H1 (cell line): ENCODE data around the gene GALNT17. TPM values are rescaled to one million over a fixed set of nuclear protein-coding genes. Genes with fewer than 3 reads are reported as not detected.

Experiments used
- CTCF ChIA-PET: fragments of 300-600 bp; sonication (Branson Sonifier 250); formaldehyde crosslinking; loops from one replicate; lab custom pipeline; 2021; ENCODE audit not compliant: partially characterized antibody; lab: Charles Lee
- POLR2A ChIA-PET: fragments of 300-600 bp; sonication (Branson Sonifier 250); formaldehyde crosslinking; loops from one replicate; lab custom pipeline; 2021; ENCODE audit warnings: inconsistent platforms; ENCODE audit not compliant: partially characterized antibody; lab: Charles Lee
- DNase-seq, 2 experiments: peaks; one replicate each; pipeline versions ENCODE4 v3.0.0 to v3.0.0-alpha.2; 2010 to 2022; ENCODE audit warnings: low spot score in 2 of 2, low read depth in 1 of 2, mixed read lengths in 1 of 2
- FAIRE-seq: peaks from 2 replicates; lab custom pipeline; 2011; peaks lifted over from hg19 to GRCh38; lab: Jason Lieb, UNC
- H2AFZ ChIP-seq: 2 replicates; pipeline ENCODE4 v1.8.1; 2012; ENCODE audit warnings: low read length, inconsistent platforms
- H2AK5ac ChIP-seq: 2 replicates; pipeline ENCODE4 v1.6.1; 2013; ENCODE audit warnings: low read depth, low read length
- H2BK120ac ChIP-seq: replicated peaks from 2 replicates; pipeline ENCODE3; 2013; ENCODE audit warnings: low read depth, low read length, inconsistent platforms
- H2BK12ac ChIP-seq: 2 replicates; pipeline ENCODE4 v1.6.1; 2013; ENCODE audit warnings: low read depth, low read length
- H2BK15ac ChIP-seq: 2 replicates; pipeline ENCODE4 v1.6.1; 2013; ENCODE audit warnings: low read length
- H2BK20ac ChIP-seq: 2 replicates; pipeline ENCODE4 v1.6.1; 2013; ENCODE audit warnings: low read length
- H2BK5ac ChIP-seq: 2 replicates; pipeline ENCODE4 v1.6.1; 2013; ENCODE audit warnings: low read depth, low read length
- H3K14ac ChIP-seq: 2 replicates; pipeline ENCODE4 v1.6.1; 2013; ENCODE audit warnings: inconsistent platforms; ENCODE audit not compliant: insufficient read length
- H3K18ac ChIP-seq: 2 replicates; pipeline ENCODE4 v1.6.1; 2013; ENCODE audit warnings: low read length; ENCODE audit errors: extremely low read depth
- H3K23ac ChIP-seq: 2 replicates; pipeline ENCODE4 v1.6.1; 2013; ENCODE audit warnings: inconsistent platforms; ENCODE audit not compliant: insufficient read length
- H3K23me2 ChIP-seq: 2 replicates; pipeline ENCODE4 v1.6.1; 2013; ENCODE audit warnings: low read depth, low read length
- H3K27ac ChIP-seq: 2 replicates; pipeline ENCODE4 v1.6.1; 2011; ENCODE audit warnings: low read depth, low read length, inconsistent platforms
- H3K27me3 ChIP-seq, 4 experiments: replicated peaks in 1 of 4; 1 replicate in 1 of 4; 2 replicates in 3 of 4; pipeline versions ENCODE4 v1.6.1 to v1.8.1; 2011 to 2013; ENCODE audit warnings: low read length in 3 of 4, mild to moderate bottlenecking in 3 of 4, inconsistent platforms in 2 of 4, mixed read lengths in 2 of 4, moderate library complexity in 1 of 4; ENCODE audit not compliant: control insufficient read depth in 3 of 4, insufficient read depth in 3 of 4; ENCODE audit errors: extremely low read depth in 1 of 4
- H3K36me3 ChIP-seq, 4 experiments: 2 replicates each; pipeline versions ENCODE4 v1.6.1 to v1.8.1; 2011 to 2013; ENCODE audit warnings: mild to moderate bottlenecking in 4 of 4, low read length in 3 of 4, moderate library complexity in 2 of 4, control low read depth in 1 of 4, inconsistent platforms in 1 of 4; ENCODE audit not compliant: insufficient read depth in 4 of 4, control insufficient read depth in 2 of 4
- H3K4ac ChIP-seq: replicated peaks from 2 replicates; pipeline ENCODE3; 2013; ENCODE audit warnings: low read length, low read depth, mixed read lengths, inconsistent platforms; ENCODE audit not compliant: insufficient read length
- H3K4me1 ChIP-seq, 4 experiments: replicated peaks in 1 of 4; 1 replicate in 1 of 4; 2 replicates in 3 of 4; pipeline versions ENCODE4 v1.6.1 to v1.8.1; 2011 to 2013; ENCODE audit warnings: low read length in 3 of 4, inconsistent platforms in 2 of 4, mixed read lengths in 1 of 4; ENCODE audit not compliant: insufficient read depth in 4 of 4, control insufficient read depth in 3 of 4
- H3K4me2 ChIP-seq, 2 experiments: 2 replicates each; pipeline versions ENCODE4 v1.6.1 to v1.8.1; 2011 to 2013; ENCODE audit warnings: low read depth in 2 of 2, low read length in 2 of 2, control low read depth in 1 of 2, inconsistent platforms in 1 of 2, mild to moderate bottlenecking in 1 of 2; ENCODE audit not compliant: insufficient read depth in 1 of 2
- H3K4me3 ChIP-seq, 4 experiments: fragments of 200-600, 300-600 bp in 1 of 4; sonication (generic), shearing (Covaris generic), sonication (Bioruptor Twin) in 1 of 4; 2 replicates each; pipeline versions ENCODE4 v1.5.1 to v1.8.1; 2011 to 2016; ENCODE audit warnings: low read length in 4 of 4, low read depth in 3 of 4, control low read depth in 2 of 4, inconsistent platforms in 2 of 4, mild to moderate bottlenecking in 2 of 4, mixed read lengths in 1 of 4, moderate library complexity in 1 of 4; ENCODE audit not compliant: insufficient read depth in 2 of 4; ENCODE audit errors: extremely low read depth in 1 of 4
- H3K56ac ChIP-seq: replicated peaks from 2 replicates; pipeline ENCODE3; 2013; ENCODE audit warnings: low read depth, mild to moderate bottlenecking, mixed read lengths, low read length, inconsistent platforms; ENCODE audit not compliant: insufficient read length
- H3K79me1 ChIP-seq: 2 replicates; pipeline ENCODE4 v1.6.1; 2013; ENCODE audit warnings: low read depth, low read length, control low read depth
- H3K79me2 ChIP-seq, 2 experiments: 2 replicates each; pipeline versions ENCODE4 v1.6.1 to v1.8.1; 2012 to 2013; ENCODE audit warnings: low read length in 2 of 2, mild to moderate bottlenecking in 2 of 2, inconsistent platforms in 1 of 2; ENCODE audit not compliant: insufficient read depth in 2 of 2, control insufficient read depth in 1 of 2
- H3K9ac ChIP-seq, 4 experiments: replicated peaks in 1 of 4; 1 replicate in 1 of 4; 2 replicates in 3 of 4; pipeline versions ENCODE4 v1.6.1 to v1.8.1; 2011 to 2013; ENCODE audit warnings: low read depth in 3 of 4, low read length in 3 of 4, control low read depth in 2 of 4, mild to moderate bottlenecking in 2 of 4, moderate library complexity in 2 of 4, inconsistent platforms in 1 of 4; ENCODE audit errors: extremely low read depth in 1 of 4
- H3K9me3 ChIP-seq, 2 experiments: 2 replicates each; pipeline versions ENCODE4 v1.6.1 to v1.8.1; 2012 to 2013; ENCODE audit warnings: mild to moderate bottlenecking in 2 of 2, moderate library complexity in 2 of 2, control low read depth in 1 of 2, inconsistent platforms in 1 of 2, low read depth in 1 of 2, low read length in 1 of 2, mixed read lengths in 1 of 2; ENCODE audit not compliant: insufficient read depth in 2 of 2
- H4K20me1 ChIP-seq, 2 experiments: replicated peaks in 1 of 2; 2 replicates each; pipeline versions ENCODE3 to v1.8.1; 2011 to 2013; ENCODE audit warnings: inconsistent platforms in 2 of 2, low read length in 2 of 2, mild to moderate bottlenecking in 1 of 2; ENCODE audit not compliant: insufficient read depth in 2 of 2, control insufficient read depth in 1 of 2
- H4K5ac ChIP-seq: 2 replicates; pipeline ENCODE4 v1.6.1; 2013; ENCODE audit warnings: low read length, low read depth, mixed read lengths, inconsistent platforms; ENCODE audit not compliant: insufficient read length
- H4K8ac ChIP-seq: 2 replicates; pipeline ENCODE4 v1.8.0; 2013; ENCODE audit warnings: mild to moderate bottlenecking, moderate library complexity, low read length, inconsistent platforms; ENCODE audit not compliant: insufficient read depth; ENCODE audit errors: extremely low read depth
- H4K91ac ChIP-seq: replicated peaks from 2 replicates; pipeline ENCODE3; 2013; ENCODE audit warnings: low read length, mixed read lengths, inconsistent platforms; ENCODE audit not compliant: insufficient read length
- BCL11A ChIP-seq, 2 experiments: IDR thresholded peaks; one replicate each; pipeline ENCODE4 v1.6.1; 2011; ENCODE audit warnings: low read depth in 2 of 2, low read length in 2 of 2, mild to moderate bottlenecking in 2 of 2
- KDM1A ChIP-seq: fragments of 200-600, 300-600 bp; sonication (generic); IDR thresholded peaks from 2 replicates; pipeline ENCODE4 v1.7.1; 2016; ENCODE audit warnings: mild to moderate bottlenecking, low read length, borderline replicate concordance
- NRF1 ChIP-seq: IDR thresholded peaks from 2 replicates; pipeline ENCODE4 v1.6.1; 2011; ENCODE audit warnings: mild to moderate bottlenecking, low read depth, low read length, improper control_type of control experiment
- POLR2A ChIP-seq, 2 experiments: IDR thresholded peaks; 1 replicate in 1 of 2; 2 replicates in 1 of 2; pipeline ENCODE4 v1.6.1; 2011; ENCODE audit warnings: low read depth in 2 of 2, low read length in 2 of 2, mild to moderate bottlenecking in 2 of 2; ENCODE audit errors: control extremely low read depth in 1 of 2
- RAD21 ChIP-seq, 2 experiments: IDR thresholded peaks in 1 of 2; conservative IDR thresholded peaks in 1 of 2; 2 replicates each; pipeline ENCODE4 v1.6.1; 2011; ENCODE audit warnings: low read depth in 2 of 2, low read length in 2 of 2, improper control_type of control experiment in 1 of 2, inconsistent platforms in 1 of 2, mild to moderate bottlenecking in 1 of 2, moderate library complexity in 1 of 2
- TCF12 ChIP-seq: IDR thresholded peaks from 2 replicates; pipeline ENCODE4 v1.6.1; 2011; ENCODE audit warnings: low read depth, mild to moderate bottlenecking, low read length
- TEAD4 ChIP-seq: IDR thresholded peaks from 2 replicates; pipeline ENCODE4 v1.6.1; 2012; ENCODE audit warnings: low read depth, low read length, inconsistent platforms, mixed read lengths
- ZNF274 ChIP-seq: IDR thresholded peaks from 2 replicates; pipeline ENCODE4 v1.7.0; 2012; ENCODE audit warnings: low read length, borderline replicate concordance; ENCODE audit errors: extremely low read depth
- WGBS, 2 experiments: shearing (Covaris generic) in 1 of 2; methylation state at CpG; one replicate each; pipeline versions ENCODE4 v1.1.6 to v1.1.7; 2013 to 2015; ENCODE audit warnings: low lambda C conversion rate in 2 of 2, mixed read lengths in 2 of 2, inconsistent platforms in 1 of 2, low coverage in 1 of 2, missing lambda C conversion rate in 1 of 2; ENCODE audit not compliant: insufficient replicate concordance in 2 of 2, insufficient coverage in 1 of 2, insufficient read length in 1 of 2; ENCODE audit errors: extremely low coverage in 1 of 2, missing lambda C conversion rate in 1 of 2; 5-methylcytosine and 5-hydroxymethylcytosine counted together
- polyA plus RNA-seq, 7 experiments: library from polyadenylated mRNA; depleted of rRNA in 3 of 7; stranded (reverse) in 5 of 7; unstranded in 2 of 7; fragments of >200 nt in 5 of 7; fragments of 200-250 nt in 2 of 7; gene quantifications; 1 replicate in 5 of 7; 2 replicates in 1 of 7; 4 replicates in 1 of 7; pipeline versions ENCODE4 v1.2.1 to v1.2.3, GENCODE V29; 2011 to 2013; ENCODE audit warnings: missing spikeins in 2 of 7, mixed read lengths in 2 of 7
- total RNA-seq: library from RNA; stranded (reverse); fragmentation: NEBNext Ultra II Directional; extraction: Animal tissue kit (Norgen Biotek cat#: 25700); gene quantifications from 2 replicates; pipeline ENCODE4 v1.2.1, GENCODE V29; 2021

GALNT17 gene
- total and polyA plus RNA-seq, 2 of the 8 experiments (the other 6 are each of a cell fraction or from before 2014, with no cell fraction given) = 37.7 to 47.0 TPM

DNA sequence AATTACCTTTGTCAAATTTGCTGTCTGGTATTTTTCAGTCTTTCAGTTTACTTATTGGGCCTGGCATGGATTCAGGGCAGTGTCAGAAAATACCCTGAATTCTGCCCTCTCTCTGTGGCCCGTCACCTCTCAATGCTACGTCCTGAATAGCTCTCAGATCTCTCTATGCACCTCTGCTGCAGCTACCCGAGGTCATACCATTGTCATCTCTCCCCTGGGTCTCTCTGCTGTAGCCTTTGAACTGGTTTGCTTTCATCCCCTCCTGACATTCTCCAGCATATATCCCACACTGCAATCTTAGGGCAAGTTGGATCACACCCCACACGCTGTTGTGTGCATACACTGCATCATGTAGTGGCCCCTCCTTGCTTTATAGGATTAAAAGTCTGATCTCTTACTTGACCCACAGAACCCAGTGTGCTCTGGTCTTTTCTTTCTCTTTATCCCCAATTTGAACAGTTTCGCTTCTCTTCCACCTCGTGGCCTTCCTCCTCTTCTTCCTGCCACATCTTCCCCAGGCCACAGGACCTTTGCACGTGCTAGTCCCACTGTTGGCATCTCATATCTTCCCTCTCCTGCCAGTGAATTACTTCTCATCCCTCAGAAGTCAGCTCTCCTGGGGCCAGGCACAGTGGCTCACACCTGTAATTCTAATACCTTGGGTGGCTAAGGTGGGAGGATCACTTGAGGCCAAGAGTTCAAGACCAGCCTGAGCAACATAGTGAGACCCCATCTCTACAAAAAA is 372.9 kb downstream of the GALNT17 start:
- DNase-seq (no peak), FAIRE-seq (no peak)
- Histone ChIP-seq H3K18ac (no peak overlapping the region), H3K23ac (no peak overlapping the region), H3K27me3 (no peaks in the 10 kb centered on the region), H3K4me3 (no peak overlapping the region), H4K20me1 (peaks cover 0 to 2% of the 10 kb centered on the region in 2 experiments), H2BK5ac (no peak overlapping the region), H3K14ac (no peak overlapping the region), H3K36me3 (peaks cover 0 to 6% (median 2%) of the 10 kb centered on the region in 4 experiments; a peak in 4 of 8 replicates), H2AK5ac (no peak overlapping the region), H2BK20ac (no peak overlapping the region), H3K9ac (no peak overlapping the region), H4K5ac (no peak overlapping the region), H3K23me2 (no peaks in the 10 kb centered on the region), H3K79me1 (no peaks in the 10 kb centered on the region; the same call in 1 of the 2 replicates), H3K56ac (no peak overlapping the region), H3K4me1 (peaks cover 2 to 10% (median 6%) of the 10 kb centered on the region in 4 experiments; a peak in 5 of 7 replicates), H2BK120ac (no peak overlapping the region), H3K27ac (no peak overlapping the region), H3K79me2 (no peaks in the 10 kb centered on the region), H2BK15ac (no peak overlapping the region), H4K8ac (no peak overlapping the region), H3K4ac (no peak overlapping the region), H4K91ac (no peak overlapping the region), H3K9me3 (no peaks in the 10 kb centered on the region; a peak in 1 of 4 replicates), H2BK12ac (no peak overlapping the region), H3K4me2 (no peak overlapping the region), H2AFZ (no peak overlapping the region)
- ChIA-PET POLR2A (interaction anchor here (0.7 to 1.5 kb wide), 3 partner anchors 14 to 237 kb away, joined by 3 read pairs; no protein-coding TSS in a partner anchor), CTCF (interaction anchor here (0.8 to 8.5 kb wide), 5 partner anchors 10 to 676 kb away, joined by 3 to 61 read pairs (median 3); no protein-coding TSS in a partner anchor)
- 75% methylated on average over 7 of the region's 7 CpGs; no CpG with 5 or more reads in 1 of the 2 experiments for WGBS, 2 experiments
- TF ChIP-seq ZNF274 (no peak), NRF1 (no peak), BCL11A (IDR thresholded peaks at IDR 0.05; ENCODE audit: low read depth in 2 of 2, low read length in 2 of 2) (no peak), KDM1A (peak; percentile 78), POLR2A (IDR thresholded peaks at IDR 0.05; ENCODE audit: control extremely low read depth in 1 of 2, low read depth in 2 of 2, low read length in 2 of 2) (no peak), TCF12 (no peak), RAD21 (IDR thresholded peaks at IDR 0.05 in 1 of 2, conservative IDR thresholded peaks at IDR 0.05 in 1 of 2; ENCODE audit: low read depth in 2 of 2, low read length in 2 of 2) (peak in 1 of 2 experiments; percentile 18; a peak in 1 of 4 replicates), TEAD4 (no peak)
